Stimulated activated CD8-positive, alpha-beta memory T cell treated with anti-CD3 and anti-CD28 coated beads, Interleukin-4, amount 100 ng/mL, for 48 hours (primary cell): Measurements from ENCODE around the gene PIBF1.
A peak's percentile ranks its signal among the peaks of the same experiment; 100 is the strongest.
"Not testable (repeated sequence)": the region's sequence is repeated elsewhere in the genome, so short reads cannot be mapped to it uniquely, and the experiment has no call there.

Experiments used
- DNase-seq: peaks from one replicate; pipeline ENCODE4 v3.0.0-alpha.2; 2020

PIBF1 gene

GRCh38 chr13:72781451-72782439 lies at the start of gene PIBF1, which contains the start of gene DIS3:
Gene PIBF1, plus strand, starts transcription at chr13:72782133. Its CDS starts 1,337 bp downstream, at chr13:72783470.
Gene DIS3, minus strand, starts transcription at chr13:72781900. Its CDS starts 68 bp downstream, at chr13:72781832.
- peak; percentile 96 for DNase-seq

- no peak for DNase-seq
These were observed 44.9 kb upstream of the PIBF1 start for GRCh38 chr13:72737033-72737432.

GRCh38 chr13:72740015-72740414 lies 41.9 kb upstream of the PIBF1 start:
- no peak for DNase-seq

GRCh38 chr13:72745260-72745659 lies 36.7 kb upstream of the PIBF1 start:
- DNase-seq: no peak

GRCh38 chr13:72751220-72751619 lies 30.7 kb upstream of the PIBF1 start:
- DNase-seq: no peak

- no peak for DNase-seq
These were observed 27.8 kb upstream of the PIBF1 start for GRCh38 chr13:72754111-72754510.

GRCh38 chr13:72757792-72758535 lies 24.0 kb upstream of the PIBF1 start:
- no peak for DNase-seq

GRCh38 chr13:72760189-72760588 lies 21.7 kb upstream of the PIBF1 start:
- no peak for DNase-seq

- no peak for DNase-seq
These were observed 18.5 kb upstream of the PIBF1 start for GRCh38 chr13:72763411-72763810.

GRCh38 chr13:72774019-72774418 lies 7.9 kb upstream of the PIBF1 start:
- DNase-seq: no peak

GRCh38 chr13:72782717-72783116 lies 784 bp downstream of the PIBF1 start:
- DNase-seq: no peak

GRCh38 chr13:72784679-72785078 lies 2.7 kb downstream of the PIBF1 start:
- not testable (repeated sequence) for DNase-seq

- no peak for DNase-seq
These were observed 6.9 kb downstream of the PIBF1 start for GRCh38 chr13:72788831-72789230.

GRCh38 chr13:72792640-72793039 lies 10.7 kb downstream of the PIBF1 start:
- no peak for DNase-seq

- no peak for DNase-seq
These were observed 16.9 kb downstream of the PIBF1 start for GRCh38 chr13:72798817-72799216.

GRCh38 chr13:72804301-72804700 lies 22.4 kb downstream of the PIBF1 start:
- no peak for DNase-seq

- DNase-seq: no peak
These were observed 23.9 kb downstream of the PIBF1 start for GRCh38 chr13:72805676-72806346.

- DNase-seq: not testable (repeated sequence)
These were observed 24.6 kb downstream of the PIBF1 start for GRCh38 chr13:72806514-72806913.

- no peak for DNase-seq
These were observed 27.1 kb downstream of the PIBF1 start for GRCh38 chr13:72808917-72809500.

- DNase-seq: no peak
These were observed 38.4 kb downstream of the PIBF1 start for GRCh38 chr13:72820156-72820897.

GRCh38 chr13:72820898-72821279 lies 39.0 kb downstream of the PIBF1 start:
- no peak for DNase-seq

GRCh38 chr13:72823081-72823480 lies 41.1 kb downstream of the PIBF1 start:
- DNase-seq: no peak
